ENCODE data around the gene CIB2.

DNA sequence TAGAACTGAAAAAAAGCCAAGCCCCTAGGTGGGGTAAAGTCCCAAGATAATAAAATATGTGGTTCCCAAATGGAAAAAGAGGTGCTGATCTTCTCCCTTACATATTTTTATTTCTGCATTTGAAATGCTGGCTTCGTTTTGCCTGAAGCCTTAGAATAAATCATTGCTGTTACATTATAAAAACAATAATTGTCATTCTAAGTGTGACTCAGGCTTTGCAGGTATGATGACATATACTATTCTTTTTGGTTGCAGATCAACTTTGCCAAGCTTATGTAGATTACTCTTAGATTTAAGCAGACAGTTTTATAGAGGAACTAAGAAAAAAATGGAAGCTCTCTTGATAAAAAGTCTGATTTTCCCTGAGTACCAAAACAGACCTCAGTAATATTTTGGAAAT is 25.4 kb upstream of the CIB2 start:
- no peak for TF ChIP-seq POLR2AphosphoS5 (IDR thresholded peaks at IDR 0.05)
- TF ChIP-seq, protein P1, sequence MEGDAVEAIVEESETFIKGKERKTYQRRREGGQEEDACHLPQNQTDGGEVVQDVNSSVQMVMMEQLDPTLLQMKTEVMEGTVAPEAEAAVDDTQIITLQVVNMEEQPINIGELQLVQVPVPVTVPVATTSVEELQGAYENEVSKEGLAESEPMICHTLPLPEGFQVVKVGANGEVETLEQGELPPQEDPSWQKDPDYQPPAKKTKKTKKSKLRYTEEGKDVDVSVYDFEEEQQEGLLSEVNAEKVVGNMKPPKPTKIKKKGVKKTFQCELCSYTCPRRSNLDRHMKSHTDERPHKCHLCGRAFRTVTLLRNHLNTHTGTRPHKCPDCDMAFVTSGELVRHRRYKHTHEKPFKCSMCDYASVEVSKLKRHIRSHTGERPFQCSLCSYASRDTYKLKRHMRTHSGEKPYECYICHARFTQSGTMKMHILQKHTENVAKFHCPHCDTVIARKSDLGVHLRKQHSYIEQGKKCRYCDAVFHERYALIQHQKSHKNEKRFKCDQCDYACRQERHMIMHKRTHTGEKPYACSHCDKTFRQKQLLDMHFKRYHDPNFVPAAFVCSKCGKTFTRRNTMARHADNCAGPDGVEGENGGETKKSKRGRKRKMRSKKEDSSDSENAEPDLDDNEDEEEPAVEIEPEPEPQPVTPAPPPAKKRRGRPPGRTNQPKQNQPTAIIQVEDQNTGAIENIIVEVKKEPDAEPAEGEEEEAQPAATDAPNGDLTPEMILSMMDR (IDR thresholded peaks at IDR 0.05), result no peak

Measured in transverse colon (tissue), 4 donors.